Activated CD4-positive, alpha-beta T cell treated with anti-CD3 and anti-CD28 coated beads for 36 hours (primary cell): ENCODE data around the gene KLHDC10. TPM values are rescaled to one million over a fixed set of nuclear protein-coding genes. Genes with fewer than 3 reads are reported as not detected.

Experiments used
- ATAC-seq: fragments of 200-7000 bp; cut with Tn5 transposase; one replicate; pipeline ENCODE4 v1.10.0; 2021; ENCODE audit warnings: mild to moderate bottlenecking, moderate library complexity
- CTCF ChIA-PET: fragments of 350-600 bp; sonication (Branson Sonifier 250); formaldehyde crosslinking; loops from one replicate; lab custom pipeline; 2021; ENCODE audit warnings: antibody characterized with exemption; lab: Charles Lee
- POLR2A ChIA-PET: fragments of 350-600 bp; sonication (Branson Sonifier 250); formaldehyde crosslinking; loops from one replicate; lab custom pipeline; 2021; ENCODE audit warnings: antibody characterized with exemption, inconsistent platforms; lab: Charles Lee
- DNase-seq: peaks from one replicate; pipeline ENCODE4 v3.0.0-alpha.2; 2020
- H3K27ac Mint-ChIP-seq: one replicate; pipeline ENCODE4 v1.8.0; 2021; ENCODE audit warnings: mixed read lengths
- H3K27me3 Mint-ChIP-seq: one replicate; pipeline ENCODE4 v1.8.0; 2021; ENCODE audit warnings: mixed read lengths
- H3K36me3 Mint-ChIP-seq: one replicate; pipeline ENCODE4 v1.8.0; 2021; ENCODE audit warnings: low read depth, mixed read lengths
- H3K4me1 Mint-ChIP-seq: one replicate; pipeline ENCODE4 v1.8.0; 2021; ENCODE audit warnings: mixed read lengths
- H3K4me3 Mint-ChIP-seq: one replicate; pipeline ENCODE4 v1.8.0; 2021; ENCODE audit warnings: mild to moderate bottlenecking, moderate library complexity, mixed read lengths
- H3K9me3 Mint-ChIP-seq: one replicate; pipeline ENCODE4 v1.8.0; 2021; ENCODE audit warnings: low read depth, mixed read lengths
- intact Hi-C, 2 experiments: fragments of 100-400 bp; cut with DNase I in 1 of 2; cut with micrococcal nuclease in 1 of 2; formaldehyde crosslinking; loops; one replicate each; pipeline versions ENCODE4 v1.14.2 to v1.15.1; 2022 to 2024; cut with DNase I, micrococcal nuclease
- total RNA-seq, 2 experiments: library from RNA; stranded (reverse); gene quantifications; one replicate each; pipeline ENCODE4 v1.2.3, GENCODE V29; 2021

Gene KLHDC10
- total RNA-seq, 2 experiments from 2014 or later, result 13.5 to 14.2 TPM

GRCh38 chr7:130134726-130135125 is 64.4 kb downstream of the KLHDC10 start:
- Mint-ChIP-seq H3K4me1 (peaks cover 9% of the 10 kb centered on the region), H3K27ac (no peak overlapping the region), H3K36me3 (peaks cover 26% of the 10 kb centered on the region), H3K27me3 (no peaks in the 10 kb centered on the region), H3K9me3 (no peaks in the 10 kb centered on the region), H3K4me3 (no peak overlapping the region)
- POLR2A ChIA-PET, result no interaction called here
- intact Hi-C loops, result no loop called here
- DNase-seq (no peak), ATAC-seq (no peak)
- CTCF ChIA-PET, result interaction anchor here (0.5 to 1.4 kb wide), 6 partner anchors 13 to 957 kb away, joined by 3 to 4 read pairs (median 3); no protein-coding TSS in a partner anchor

GRCh38 chr7:130135208-130136205 is 65.2 kb downstream of the KLHDC10 start:
- no peak overlapping the region for H3K4me3 Mint-ChIP-seq
- POLR2A ChIA-PET, result no interaction called here

GRCh38 chr7:130136579-130137167 is 66.3 kb downstream of the KLHDC10 start:
- no peak for ATAC-seq
- no peak for DNase-seq
- Mint-ChIP-seq H3K4me1 (peaks cover 11% of the 10 kb centered on the region), H3K36me3 (peaks cover 14% of the 10 kb centered on the region), H3K4me3 (no peak overlapping the region), H3K27ac (no peak overlapping the region), H3K9me3 (no peaks in the 10 kb centered on the region), H3K27me3 (no peaks in the 10 kb centered on the region)
- CTCF ChIA-PET, result interaction anchor here (1.0 kb wide), 1 partner anchor 9 kb away, joined by 3 read pairs; no protein-coding TSS in a partner anchor
- intact Hi-C loops, result no loop called here
- POLR2A ChIA-PET, result no interaction called here

More at GRCh38 chr7:130135208-130136205, 65.2 kb downstream of the KLHDC10 start:
- DNase-seq (no peak), ATAC-seq (no peak)
- CTCF ChIA-PET, result interaction anchor here (0.5 to 1.4 kb wide), 6 partner anchors 8 to 958 kb away, joined by 3 read pairs; no protein-coding TSS in a partner anchor
- H3K27ac Mint-ChIP-seq, result no peak overlapping the region
- peaks cover 22% of the 10 kb centered on the region for H3K36me3 Mint-ChIP-seq
- H3K9me3 Mint-ChIP-seq, result no peaks in the 10 kb centered on the region
- peaks cover 9% of the 10 kb centered on the region for H3K4me1 Mint-ChIP-seq
- intact Hi-C loops, result no loop called here
- H3K27me3 Mint-ChIP-seq, result no peaks in the 10 kb centered on the region

- Mint-ChIP-seq H3K27me3 (no peaks in the 10 kb centered on the region), H3K4me3 (no peak overlapping the region), H3K27ac (no peak overlapping the region), H3K36me3 (peaks cover 13% of the 10 kb centered on the region), H3K4me1 (peaks cover 13% of the 10 kb centered on the region), H3K9me3 (no peaks in the 10 kb centered on the region)
- intact Hi-C loops, result no loop called here
- ChIA-PET POLR2A (no interaction called here), CTCF (no interaction called here)
- no peak for ATAC-seq
- no peak for DNase-seq
Observed at GRCh38 chr7:130137207-130137606, 66.9 kb downstream of the KLHDC10 start.

- peaks cover 13% of the 10 kb centered on the region for H3K4me1 Mint-ChIP-seq
- H3K9me3 Mint-ChIP-seq, result no peaks in the 10 kb centered on the region
- no peak for ATAC-seq
- H3K27ac Mint-ChIP-seq, result no peak overlapping the region
- H3K36me3 Mint-ChIP-seq, result peaks cover 11% of the 10 kb centered on the region
- CTCF ChIA-PET, result interaction anchor here (0.6 to 0.9 kb wide), 3 partner anchors 21 to 648 kb away, joined by 3 to 4 read pairs (median 3); no protein-coding TSS in a partner anchor
- POLR2A ChIA-PET, result no interaction called here
- DNase-seq, result no peak
- H3K4me3 Mint-ChIP-seq, result no peak overlapping the region
- intact Hi-C loops, result no loop called here
- H3K27me3 Mint-ChIP-seq, result no peaks in the 10 kb centered on the region
Observed at GRCh38 chr7:130139193-130139960, 69.0 kb downstream of the KLHDC10 start.

- Mint-ChIP-seq H3K4me3 (peak overlapping the region; percentile 42), H3K27ac (peak overlapping the region; percentile 55), H3K4me1 (peaks cover 10% of the 10 kb centered on the region), H3K9me3 (no peaks in the 10 kb centered on the region), H3K36me3 (peaks cover 10% of the 10 kb centered on the region), H3K27me3 (no peaks in the 10 kb centered on the region)
- DNase-seq (no peak), ATAC-seq (no peak)
- CTCF ChIA-PET, result interaction anchor here (0.5 to 1.0 kb wide), 2 partner anchors 13 to 65 kb away, joined by 3 read pairs; partner anchors contain the start of gene TMEM209
- POLR2A ChIA-PET, result interaction anchor here (1.1 kb wide), 1 partner anchor 12 kb away, joined by 3 read pairs; no protein-coding TSS in a partner anchor
- intact Hi-C loops, result loop anchor here in 1 of 2 experiments (5.0 kb wide), 1 partner anchor 68 kb away; the partner anchor contains the start of gene KLHDC10
Observed at GRCh38 chr7:130140551-130141160, 70.3 kb downstream of the KLHDC10 start.

GRCh38 chr7:130141161-130141883 is 71.0 kb downstream of the KLHDC10 start:
- Mint-ChIP-seq H3K36me3 (peaks cover 10% of the 10 kb centered on the region), H3K27ac (peak overlapping the region; percentile 67), H3K9me3 (no peaks in the 10 kb centered on the region), H3K4me3 (peak overlapping the region; percentile 42), H3K4me1 (peaks cover 4% of the 10 kb centered on the region), H3K27me3 (no peaks in the 10 kb centered on the region)
- ChIA-PET CTCF (interaction anchor here (0.5 to 1.0 kb wide), 4 partner anchors 13 to 171 kb away, joined by 3 read pairs; partner anchors contain the start of gene TMEM209), POLR2A (interaction anchor here (1.1 kb wide), 1 partner anchor 12 kb away, joined by 3 read pairs; no protein-coding TSS in a partner anchor)
- DNase-seq (peak; percentile 80), ATAC-seq (peak; percentile 84)
- intact Hi-C loops, result loop anchor here in 1 of 2 experiments (5.0 kb wide), 1 partner anchor 69 kb away; the partner anchor contains the start of gene KLHDC10

GRCh38 chr7:130141884-130142653 is 71.7 kb downstream of the KLHDC10 start:
- ATAC-seq (no peak), DNase-seq (no peak)
- Mint-ChIP-seq H3K4me3 (peak overlapping the region; percentile 42), H3K9me3 (no peaks in the 10 kb centered on the region), H3K27ac (peak overlapping the region; percentile 67), H3K27me3 (no peaks in the 10 kb centered on the region), H3K36me3 (peaks cover 8% of the 10 kb centered on the region), H3K4me1 (peaks cover 4% of the 10 kb centered on the region)
- ChIA-PET POLR2A (interaction anchor here (1.1 kb wide), 1 partner anchor 11 kb away, joined by 3 read pairs; no protein-coding TSS in a partner anchor), CTCF (interaction anchor here (0.6 to 1.0 kb wide), 3 partner anchors 60 to 170 kb away, joined by 3 read pairs; partner anchors contain the start of gene TMEM209)
- intact Hi-C loops, result loop anchor here in 1 of 2 experiments (5.0 kb wide), 1 partner anchor 70 kb away; the partner anchor contains the start of gene KLHDC10

- H3K27me3 Mint-ChIP-seq, result no peaks in the 10 kb centered on the region
- DNase-seq, result no peak
- peaks cover 5% of the 10 kb centered on the region for H3K36me3 Mint-ChIP-seq
- CTCF ChIA-PET, result no interaction called here
- no peak overlapping the region for H3K27ac Mint-ChIP-seq
- no peak for ATAC-seq
- intact Hi-C loops, result loop anchor here in 1 of 2 experiments (5.0 kb wide), 1 partner anchor 70 kb away; the partner anchor contains the start of gene KLHDC10
- POLR2A ChIA-PET, result no interaction called here
- peaks cover 4% of the 10 kb centered on the region for H3K4me1 Mint-ChIP-seq
- H3K9me3 Mint-ChIP-seq, result no peaks in the 10 kb centered on the region
- no peak overlapping the region for H3K4me3 Mint-ChIP-seq
Observed at GRCh38 chr7:130142654-130143333, 72.5 kb downstream of the KLHDC10 start.
